ENCODE data around the gene PSMA4. TPM values are rescaled to one million over a fixed set of nuclear protein-coding genes. Genes with fewer than 3 reads are reported as not detected.

The PSMA4 gene
- total and polyA plus RNA-seq, 2 experiments from 2014 or later = 322 to 552 TPM

GRCh38 chr15:78506971-78507830 lies 33.0 kb upstream of the PSMA4 start, which contains the start of gene HYKK (continued):
- no peak for TF ChIP-seq ZNF462 (CRISPR knock-in tag; IDR thresholded peaks at IDR 0.05)
- no peak for TF ChIP-seq ZNF114 (CRISPR knock-in tag; IDR thresholded peaks at IDR 0.05)
- peak; percentile 71 for TF ChIP-seq POLR2AphosphoS5 (IDR thresholded peaks at IDR 0.05; ENCODE audit: low read depth)
- TF ChIP-seq, protein P1, sequence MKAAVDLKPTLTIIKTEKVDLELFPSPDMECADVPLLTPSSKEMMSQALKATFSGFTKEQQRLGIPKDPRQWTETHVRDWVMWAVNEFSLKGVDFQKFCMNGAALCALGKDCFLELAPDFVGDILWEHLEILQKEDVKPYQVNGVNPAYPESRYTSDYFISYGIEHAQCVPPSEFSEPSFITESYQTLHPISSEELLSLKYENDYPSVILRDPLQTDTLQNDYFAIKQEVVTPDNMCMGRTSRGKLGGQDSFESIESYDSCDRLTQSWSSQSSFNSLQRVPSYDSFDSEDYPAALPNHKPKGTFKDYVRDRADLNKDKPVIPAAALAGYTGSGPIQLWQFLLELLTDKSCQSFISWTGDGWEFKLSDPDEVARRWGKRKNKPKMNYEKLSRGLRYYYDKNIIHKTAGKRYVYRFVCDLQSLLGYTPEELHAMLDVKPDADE (IDR thresholded peaks at IDR 0.05) = no peak

DNA sequence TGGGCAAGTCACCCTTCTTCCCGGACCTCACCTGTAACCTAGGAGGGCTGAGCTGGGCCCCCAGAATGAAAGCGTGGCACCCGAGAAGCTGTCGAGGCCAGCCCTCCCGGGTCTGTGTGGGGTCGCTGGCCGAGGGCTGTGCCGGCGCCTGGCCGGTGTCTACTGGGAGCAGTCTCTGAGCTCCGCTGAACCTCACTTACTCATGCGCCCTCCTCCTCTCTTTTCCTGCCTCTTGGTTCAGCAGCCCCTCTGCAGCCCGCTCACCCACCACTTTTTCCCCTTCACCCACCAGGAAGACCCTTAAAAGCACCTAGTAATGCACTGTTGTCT lies 32.4 kb upstream of the PSMA4 start:
- Mint-ChIP-seq H3K9me3 (peaks cover 13% of the 10 kb centered on the region; the same call in 1 of the 3 replicates), H3K27ac (no peak overlapping the region), H3K4me1 (peaks cover 11% of the 10 kb centered on the region), H3K27me3 (ENCODE audit: insufficient read depth, low read depth, poor library complexity) (peaks cover 14% of the 10 kb centered on the region), H3K36me3 (ENCODE audit: low read depth) (no peaks in the 10 kb centered on the region), H3K4me3 (peak overlapping the region; percentile 86)
- Histone ChIP-seq H2AFZ (peak overlapping the region; percentile 100), H3K36me3 (ENCODE audit: insufficient read depth) (no peaks in the 10 kb centered on the region), H4K20me1 (replicated peaks; ENCODE audit: insufficient read depth) (no peaks in the 10 kb centered on the region), H3K9me2 (ENCODE audit: insufficient read depth) (0 out of 2 replicates have a peak, but pooled peaks cover 4% of the 10 kb centered on the region), H3K4me1 (ENCODE audit: insufficient read depth) (peaks cover 7% of the 10 kb centered on the region; the same call in 1 of the 2 replicates), H3K27me3 (ENCODE audit: insufficient read depth) (peaks cover 20% of the 10 kb centered on the region), H3F3A (replicated peaks; ENCODE audit: low read depth) (peaks cover 10% of the 10 kb centered on the region; the same call in 1 of the 2 replicates), H3K4me3 (peak overlapping the region; percentile 67), H3K27ac (ENCODE audit: low read depth) (no peak overlapping the region), H3K79me2 (replicated peaks; ENCODE audit: insufficient read depth) (no peaks in the 10 kb centered on the region), H3K4me2 (peak overlapping the region; percentile 91)
- DNase-seq (ENCODE audit: low spot score) = no peak
- ATAC-seq = peak; percentile 51
- TF ChIP-seq REST (IDR thresholded peaks at IDR 0.05; ENCODE audit: unreplicated experiment) = no peak
- no peak for TF ChIP-seq POLR2AphosphoS5 (IDR thresholded peaks at IDR 0.05; ENCODE audit: low read depth)
